ENCODE data around the gene CHRND.

Gene CHRND

GRCh38 chr2:232576995-232577394 lies 51.0 kb downstream of the CHRND start:
- DNase-seq: no peak

DNA sequence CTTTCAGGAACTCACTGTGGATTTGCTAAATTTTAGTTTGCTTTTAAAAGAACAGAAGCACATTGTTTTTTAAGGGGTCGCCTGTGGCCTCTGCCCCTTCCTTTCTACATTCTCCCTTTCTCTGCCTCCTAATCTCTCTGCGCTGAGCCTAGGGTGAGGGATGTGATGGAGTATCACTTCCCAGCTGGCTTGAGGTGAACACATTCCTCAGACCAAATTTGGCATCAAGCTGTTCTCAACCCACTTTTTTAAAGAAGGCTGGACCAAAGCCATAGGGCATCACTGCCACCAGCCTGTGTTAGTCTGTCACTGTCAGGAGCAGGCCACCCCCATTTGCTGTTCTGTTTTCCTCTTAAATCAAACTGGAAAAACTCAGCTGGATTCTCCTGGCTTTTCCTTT lies 51.9 kb downstream of the CHRND start:
- DNase-seq: no peak

GRCh38 chr2:232578626-232579025 lies 52.7 kb downstream of the CHRND start:
- DNase-seq: no peak

DNA sequence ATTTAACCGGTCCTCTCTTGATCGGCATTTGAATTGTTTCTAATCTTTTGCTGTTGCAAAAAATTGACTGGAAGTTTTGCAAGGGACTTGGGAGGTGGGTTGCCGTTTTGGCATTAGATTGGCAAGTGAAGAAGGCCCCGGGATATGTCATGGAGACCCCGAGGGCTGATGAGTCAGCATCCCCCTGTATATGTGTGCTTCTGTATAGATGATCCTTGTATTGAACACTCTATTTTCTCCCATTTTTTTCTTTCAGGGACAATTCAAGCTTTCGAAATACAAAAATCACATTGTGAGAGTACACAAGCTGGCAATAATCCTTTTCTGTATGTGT lies 54.7 kb downstream of the CHRND start:
- DNase-seq: no peak

GRCh38 chr2:232581725-232582124 lies 55.8 kb downstream of the CHRND start:
- no peak for DNase-seq

DNA sequence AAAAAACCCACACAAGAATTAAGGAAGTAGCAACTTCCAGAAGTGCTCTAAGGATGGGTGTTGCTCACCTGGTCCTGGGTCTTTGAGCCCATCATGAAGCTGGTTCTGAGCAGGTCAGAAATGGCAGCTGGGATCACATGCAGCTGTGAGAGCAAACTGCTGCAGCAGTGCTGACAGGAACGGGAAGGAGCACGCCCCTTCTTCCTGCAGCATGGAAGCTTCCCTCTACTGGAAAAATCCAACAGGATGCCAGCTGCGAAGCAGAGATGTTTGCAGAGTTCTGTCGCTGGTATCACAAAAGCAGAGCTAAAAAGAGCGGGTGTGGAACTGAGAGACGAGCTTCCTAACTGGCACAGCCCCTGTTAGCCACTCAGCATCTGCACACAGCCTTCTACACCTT lies 58.3 kb downstream of the CHRND start:
- DNase-seq: no peak
